Kidney (tissue), 14 donors: ENCODE results near the gene AP2M1. TPM values are rescaled to one million over a fixed set of nuclear protein-coding genes. Genes with fewer than 3 reads are reported as not detected.
"Not testable (repeated sequence)": the region's sequence is repeated elsewhere in the genome, so short reads cannot be mapped to it uniquely, and the experiment has no call there.

Experiments
- DNase-seq, 5 donors: peaks; one replicate each; pipeline ENCODE4 v3.0.0-alpha.2; 2013 to 2020
- FAIRE-seq: peaks from 2 replicates; lab custom pipeline; 2012; peaks lifted over from hg19 to GRCh38; lab: Jason Lieb, UNC
- H3K27ac ChIP-seq, 2 donors: one replicate each; pipeline ENCODE4 v1.7.0; 2013; ENCODE audit warnings: low read depth in 2 of 2, low read length in 2 of 2, inconsistent platforms in 1 of 2
- H3K27me3 ChIP-seq: one replicate; pipeline ENCODE4 v1.7.1; 2013; ENCODE audit warnings: low read length, inconsistent platforms; ENCODE audit not compliant: control insufficient read depth, insufficient read depth
- H3K36me3 ChIP-seq, 3 donors: one replicate each; pipeline versions ENCODE4 v1.7.0 to v1.7.1; 2013; ENCODE audit warnings: low read length in 3 of 3, control low read depth in 1 of 3, inconsistent platforms in 1 of 3; ENCODE audit not compliant: insufficient read depth in 3 of 3, control insufficient read depth in 2 of 3
- H3K4me1 ChIP-seq, 3 donors: one replicate each; pipeline versions ENCODE4 v1.7.0 to v1.7.1; 2013; ENCODE audit warnings: low read length in 3 of 3, inconsistent platforms in 1 of 3, low read depth in 1 of 3; ENCODE audit not compliant: control insufficient read depth in 2 of 3, insufficient read depth in 2 of 3
- H3K4me3 ChIP-seq, 3 donors: one replicate each; pipeline versions ENCODE4 v1.7.0 to v1.8.1; 2013; ENCODE audit warnings: low read length in 3 of 3, control low read depth in 1 of 3, inconsistent platforms in 1 of 3
- H3K9ac ChIP-seq, 3 donors: one replicate each; pipeline versions ENCODE4 v1.7.0 to v1.7.1; 2013; ENCODE audit warnings: low read length in 3 of 3, control low read depth in 1 of 3, inconsistent platforms in 1 of 3
- H3K9me3 ChIP-seq, 3 donors: one replicate each; pipeline versions ENCODE4 v1.7.0 to v1.7.1; 2013; ENCODE audit warnings: low read length in 3 of 3, control low read depth in 1 of 3, inconsistent platforms in 1 of 3; ENCODE audit not compliant: control insufficient read depth in 2 of 3, insufficient read depth in 1 of 3
- CTCF ChIP-seq: IDR thresholded peaks from 3 replicates; pipeline ENCODE4 v1.5.1; 2012; ENCODE audit warnings: mild to moderate bottlenecking, moderate library complexity, borderline replicate concordance; ENCODE audit not compliant: insufficient read depth; ENCODE audit errors: extremely low read depth
- intact Hi-C: fragments of 100-400 bp; cut with DNase I; formaldehyde crosslinking; loops from one replicate; pipeline ENCODE4 v1.11.1; 2022
- polyA plus RNA-seq: library from polyadenylated mRNA; stranded (reverse); fragments of 350-450 nt; fragmentation: Illumina TruSeq; extraction: RNeasy Lipid Tissue Mini Kit (QIAGEN cat#74804); gene quantifications from one replicate; pipeline ENCODE4 v1.2.3, GENCODE V29; 2014; ENCODE audit warnings: low read depth, low replicate concordance; ENCODE audit not compliant: insufficient read depth
- total RNA-seq: library from RNA; stranded (reverse); fragmentation: NEBNext Ultra II Directional; extraction: Animal tissue kit (Norgen Biotek cat#: 25700); gene quantifications from one replicate; pipeline ENCODE4 v1.2.1, GENCODE V29; 2021
- donor health status: control.
- donor health status: control.
- donor health status: control.
- donor health status: control.
- donor health status: control.
- donor health status: DM: yes; HTN: yes; CAD: no.
- donor health status: Normal renal cell carcinoma (clear cell type).

The AP2M1 gene
- total and polyA plus RNA-seq, 2 donors from 2014 or later: 329 to 353 TPM

- H3K4me3 ChIP-seq: peak overlapping the region in 1 of 3 donors; percentile 18
- H3K9ac ChIP-seq: peak overlapping the region in 1 of 3 donors; percentile 48
- no peak for TF ChIP-seq CTCF
- no peak for FAIRE-seq
- peaks cover 0 to 20% (median 9%) of the 10 kb centered on the region in 3 donors for H3K4me1 ChIP-seq
- DNase-seq: no peak
- no peaks in the 10 kb centered on the region for H3K27me3 ChIP-seq
- intact Hi-C loops: no loop called here
- no peaks in the 10 kb centered on the region for H3K9me3 ChIP-seq
- peaks cover 0 to 2% (median 1%) of the 10 kb centered on the region in 3 donors for H3K36me3 ChIP-seq
- H3K27ac ChIP-seq: no peak overlapping the region
These were observed 16.3 kb upstream of the AP2M1 start for GRCh38 chr3:184158404-184158803.

GRCh38 chr3:184160456-184160855 is 14.2 kb upstream of the AP2M1 start:
- intact Hi-C loops: no loop called here
- Histone ChIP-seq H3K27ac (peak overlapping the region in 1 of 2 donors; percentile 35), H3K36me3 (peaks cover 3 to 19% (median 6%) of the 10 kb centered on the region in 3 donors), H3K4me3 (no peak overlapping the region), H3K27me3 (no peaks in the 10 kb centered on the region), H3K4me1 (peaks cover 0 to 20% (median 9%) of the 10 kb centered on the region in 3 donors), H3K9me3 (no peaks in the 10 kb centered on the region), H3K9ac (peak overlapping the region in 1 of 3 donors; percentile 21)
- DNase-seq: no peak
- FAIRE-seq: no peak
- no peak for TF ChIP-seq CTCF

DNA sequence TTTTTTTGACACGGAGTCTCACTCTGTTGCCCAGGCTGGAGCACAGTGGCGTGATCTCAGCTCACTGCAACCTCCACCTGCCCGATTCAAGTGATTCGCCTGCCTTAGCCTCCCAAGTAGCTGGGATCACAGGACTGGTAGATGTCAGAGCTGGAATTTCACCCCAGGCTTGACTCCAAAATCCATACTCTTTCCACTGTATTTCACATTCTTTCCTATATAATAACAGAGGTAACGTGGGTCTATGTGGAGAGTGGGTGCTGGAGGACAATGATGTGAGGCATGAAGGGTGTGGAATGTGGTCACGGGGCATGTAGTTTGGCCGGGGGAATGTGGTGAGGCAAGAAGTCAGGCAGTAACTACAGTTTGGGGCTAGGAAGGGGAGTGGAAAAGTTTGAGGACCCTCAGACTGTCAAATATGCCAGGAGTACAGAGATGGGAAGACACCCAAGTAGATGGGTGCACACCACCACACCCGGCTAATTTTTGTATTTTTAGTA is 12.0 kb upstream of the AP2M1 start:
- H3K9me3 ChIP-seq, H3K9ac ChIP-seq, H3K27ac ChIP-seq, intact Hi-C loops, FAIRE-seq, DNase-seq, H3K27me3 ChIP-seq, H3K4me3 ChIP-seq: not testable (repeated sequence)
- Histone ChIP-seq H3K4me1 (peaks cover 0 to 12% (median under 1%) of the 10 kb centered on the region in 3 donors), H3K36me3 (peaks cover 12 to 41% (median 26%) of the 10 kb centered on the region in 3 donors)

DNA sequence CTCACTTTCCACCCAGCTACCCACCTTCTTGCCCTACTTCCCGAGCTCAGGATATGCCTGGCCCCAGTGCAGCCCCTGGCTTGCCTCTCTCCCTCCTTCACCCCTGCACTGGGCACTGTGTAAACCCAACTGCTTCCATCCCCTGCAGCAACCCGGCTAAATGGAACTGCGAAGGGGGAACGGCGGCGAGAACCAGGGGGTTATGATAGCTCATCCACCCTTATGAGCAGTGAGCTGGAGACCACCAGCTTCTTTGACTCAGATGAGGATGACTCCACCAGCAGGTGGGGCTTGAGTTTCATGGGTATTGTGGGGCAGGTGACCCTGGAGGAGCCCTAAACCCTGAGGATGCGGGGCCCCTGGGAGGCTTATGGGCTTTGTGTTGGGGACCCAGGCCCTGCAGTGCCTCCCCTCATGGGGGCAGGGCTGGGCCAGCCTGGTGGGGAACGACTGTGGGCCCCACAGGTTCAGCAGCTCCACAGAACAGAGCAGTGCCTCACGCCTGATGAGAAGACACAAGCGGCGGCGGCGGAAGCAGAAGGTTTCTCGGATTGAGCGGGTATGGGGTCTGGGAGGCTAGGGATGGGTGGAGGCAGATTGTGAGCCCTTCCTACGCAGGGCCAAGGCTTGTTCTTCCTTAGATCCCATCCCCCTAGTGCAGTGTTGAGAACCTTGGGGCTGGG is 9.9 kb upstream of the AP2M1 start:
- no peak overlapping the region for H3K27ac ChIP-seq
- DNase-seq (no peak), FAIRE-seq (no peak)
- H3K9ac ChIP-seq: no peak overlapping the region
- no peak for TF ChIP-seq CTCF
- no peaks in the 10 kb centered on the region for H3K9me3 ChIP-seq
- H3K4me3 ChIP-seq: no peak overlapping the region
- H3K27me3 ChIP-seq: no peaks in the 10 kb centered on the region
- intact Hi-C loops: no loop called here
- peaks cover 0 to 6% (median 0%) of the 10 kb centered on the region in 3 donors for H3K4me1 ChIP-seq
- peaks cover 12 to 57% (median 33%) of the 10 kb centered on the region in 3 donors for H3K36me3 ChIP-seq
